Adrenal gland (tissue), 12 donors: ENCODE data around the gene DLG5. TPM values are rescaled to one million over a fixed set of nuclear protein-coding genes. Genes with fewer than 3 reads are reported as not detected.

Experiments
- DNase-seq, 7 donors: peaks; one replicate each; pipeline ENCODE4 v3.0.0-alpha.2; 2019 to 2020
- H3K27ac ChIP-seq, 5 donors: fragments of 200-600 bp; sonication (generic) in 4 of 5; 1 replicate in 3 of 5; 2 replicates in 2 of 5; pipeline versions ENCODE4 v1.5.1 to v1.8.0; 2016 to 2020; ENCODE audit warnings: mild to moderate bottlenecking in 1 of 5
- H3K27me3 ChIP-seq: fragments of 200-600 bp; 2 replicates; pipeline ENCODE4 v1.8.0; 2021
- H3K36me3 ChIP-seq, 2 donors: fragments of 200-600 bp; replicated peaks in 1 of 2; 1 replicate in 1 of 2; 2 replicates in 1 of 2; pipeline versions ENCODE4 v1.5.1 to v1.8.0; 2018 to 2022
- H3K4me1 ChIP-seq, 2 donors: fragments of 200-600 bp; replicated peaks in 1 of 2; 1 replicate in 1 of 2; 2 replicates in 1 of 2; pipeline versions ENCODE4 v1.5.1 to v1.8.0; 2018 to 2021
- H3K4me3 ChIP-seq, 4 donors: fragments of 200-600 bp; sonication (generic) in 3 of 4; one replicate each; pipeline ENCODE4 v1.5.1; 2016 to 2018
- H3K9me3 ChIP-seq, 3 donors: fragments of 200-600 bp; sonication (generic) in 1 of 3; replicated peaks in 1 of 3; 1 replicate in 2 of 3; 2 replicates in 1 of 3; pipeline versions ENCODE4 v1.5.1 to v1.8.0; 2016 to 2021
- POLR2A ChIP-seq, 2 donors: fragments of 450-650 bp; IDR thresholded peaks; one replicate each; pipeline ENCODE4 v1.6.1; 2017; ENCODE audit warnings: antibody characterized with exemption in 2 of 2, mild to moderate bottlenecking in 2 of 2, moderate library complexity in 1 of 2
- WGBS, 4 donors: extraction: QIAGEN DNeasy Blood & Tissue Kit in 2 of 4; methylation state at CpG; one replicate each; pipeline versions ENCODE4 v1.1.5 to v1.1.7; 2013 to 2017; 5-methylcytosine and 5-hydroxymethylcytosine counted together
- intact Hi-C, 2 donors: fragments of 100-400 bp; cut with DNase I; formaldehyde crosslinking; loops; one replicate each; pipeline versions ENCODE4 v1.14.1 to v1.15.0; 2022 to 2023
- polyA plus RNA-seq, 3 donors: library from polyadenylated mRNA; stranded (reverse); fragments of 200-250 nt in 2 of 3; fragments of 350-450 nt in 1 of 3; fragmentation: Illumina TruSeq in 1 of 3; extraction: RNeasy Lipid Tissue Mini Kit (QIAGEN cat#74804) in 1 of 3; gene quantifications; one replicate each; pipeline ENCODE4 v1.2.3, GENCODE V29; 2013 to 2014
- total RNA-seq, 9 donors: library from RNA; depleted of rRNA in 4 of 9; stranded (reverse); fragments of >200 nt in 4 of 9; fragments of 120-200 nt in 1 of 9; fragmentation: NEBNext Ultra II Directional in 1 of 9; extraction: Animal tissue kit (Norgen Biotek cat#: 25700) in 1 of 9; gene quantifications; one replicate each; pipeline versions ENCODE4 v1.1.0 to v1.2.4, GENCODE V29; 2013 to 2023
- TF ChIP-seq, protein P1 (sequence below), 6 experiments: fragments of 450-650 bp in 4 of 6; fragments of 200-600 bp in 2 of 6; sonication (generic) in 1 of 6; IDR thresholded peaks; 1 replicate in 5 of 6; 2 replicates in 1 of 6; pipeline versions ENCODE4 v1.5.1 to v1.8.0; 2016 to 2021; ENCODE audit warnings: antibody characterized with exemption in 6 of 6, mild to moderate bottlenecking in 2 of 6, moderate library complexity in 1 of 6
- donor health status: healthy with polysubstance abuse.
- donor health status: Bipolar disorder and iron deficiency.
- donor health status: DM: yes; HTN: yes; CAD: no.
- donor health status: DM: no; HTN: no; CAD: no.
- donor health status: DM: no; HTN: no; CAD: no.
- donor health status: DM: yes; HTN: yes; CAD: no.

The DLG5 gene
- total and polyA plus RNA-seq, 12 donors: 32.6 to 175 (median 101) TPM

DNA sequence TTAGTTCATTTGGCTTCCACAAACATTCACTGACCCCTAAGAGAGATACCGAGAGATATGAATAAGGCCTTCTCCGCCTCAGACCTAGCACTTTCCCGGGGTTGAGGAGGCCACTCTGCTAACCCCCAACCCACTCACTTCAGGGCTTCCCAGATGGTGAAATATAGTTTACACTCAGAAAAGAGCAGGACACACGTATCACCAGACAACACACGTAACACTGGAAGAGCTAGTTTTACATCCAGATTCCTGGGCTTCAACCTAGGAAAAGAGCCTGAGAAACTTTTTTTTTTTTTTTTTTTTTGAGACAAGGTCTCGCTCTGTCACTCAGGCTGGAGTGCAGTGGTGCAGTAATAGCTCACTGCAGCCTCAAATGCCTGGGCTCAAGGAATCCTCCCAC lies 15.2 kb upstream of the DLG5 start:
- no peak overlapping the region for H3K4me3 ChIP-seq
- H3K4me1 ChIP-seq: peaks cover 0 to 4% of the 10 kb centered on the region in 2 donors
- TF ChIP-seq, protein P1, sequence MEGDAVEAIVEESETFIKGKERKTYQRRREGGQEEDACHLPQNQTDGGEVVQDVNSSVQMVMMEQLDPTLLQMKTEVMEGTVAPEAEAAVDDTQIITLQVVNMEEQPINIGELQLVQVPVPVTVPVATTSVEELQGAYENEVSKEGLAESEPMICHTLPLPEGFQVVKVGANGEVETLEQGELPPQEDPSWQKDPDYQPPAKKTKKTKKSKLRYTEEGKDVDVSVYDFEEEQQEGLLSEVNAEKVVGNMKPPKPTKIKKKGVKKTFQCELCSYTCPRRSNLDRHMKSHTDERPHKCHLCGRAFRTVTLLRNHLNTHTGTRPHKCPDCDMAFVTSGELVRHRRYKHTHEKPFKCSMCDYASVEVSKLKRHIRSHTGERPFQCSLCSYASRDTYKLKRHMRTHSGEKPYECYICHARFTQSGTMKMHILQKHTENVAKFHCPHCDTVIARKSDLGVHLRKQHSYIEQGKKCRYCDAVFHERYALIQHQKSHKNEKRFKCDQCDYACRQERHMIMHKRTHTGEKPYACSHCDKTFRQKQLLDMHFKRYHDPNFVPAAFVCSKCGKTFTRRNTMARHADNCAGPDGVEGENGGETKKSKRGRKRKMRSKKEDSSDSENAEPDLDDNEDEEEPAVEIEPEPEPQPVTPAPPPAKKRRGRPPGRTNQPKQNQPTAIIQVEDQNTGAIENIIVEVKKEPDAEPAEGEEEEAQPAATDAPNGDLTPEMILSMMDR (IDR thresholded peaks at IDR 0.05): no peak
- no peak for TF ChIP-seq POLR2A (IDR thresholded peaks at IDR 0.05)
- intact Hi-C loops: no loop called here
- no peaks in the 10 kb centered on the region for H3K27me3 ChIP-seq
- no peak for DNase-seq
- 89 to 91% (median 90%) methylated on average over 6 of the region's 6 CpGs for WGBS, 4 donors
- H3K9me3 ChIP-seq: no peaks in the 10 kb centered on the region
- no peak overlapping the region for H3K27ac ChIP-seq
- no peaks in the 10 kb centered on the region for H3K36me3 ChIP-seq

- H3K36me3 ChIP-seq: no peaks in the 10 kb centered on the region
- H3K27ac ChIP-seq: no peak overlapping the region
- intact Hi-C loops: no loop called here
- no peaks in the 10 kb centered on the region for H3K27me3 ChIP-seq
- H3K4me1 ChIP-seq: peaks cover 0 to 4% of the 10 kb centered on the region in 2 donors
- WGBS, 4 donors: 77 to 89% (median 82%) methylated on average over 3 of the region's 3 CpGs
- H3K4me3 ChIP-seq: no peak overlapping the region
- no peaks in the 10 kb centered on the region for H3K9me3 ChIP-seq
- TF ChIP-seq, protein P1 (IDR thresholded peaks at IDR 0.05): no peak
- no peak for TF ChIP-seq POLR2A (IDR thresholded peaks at IDR 0.05)
- no peak for DNase-seq
These were observed 14.1 kb upstream of the DLG5 start for GRCh38 chr10:77940627-77941026.

DNA sequence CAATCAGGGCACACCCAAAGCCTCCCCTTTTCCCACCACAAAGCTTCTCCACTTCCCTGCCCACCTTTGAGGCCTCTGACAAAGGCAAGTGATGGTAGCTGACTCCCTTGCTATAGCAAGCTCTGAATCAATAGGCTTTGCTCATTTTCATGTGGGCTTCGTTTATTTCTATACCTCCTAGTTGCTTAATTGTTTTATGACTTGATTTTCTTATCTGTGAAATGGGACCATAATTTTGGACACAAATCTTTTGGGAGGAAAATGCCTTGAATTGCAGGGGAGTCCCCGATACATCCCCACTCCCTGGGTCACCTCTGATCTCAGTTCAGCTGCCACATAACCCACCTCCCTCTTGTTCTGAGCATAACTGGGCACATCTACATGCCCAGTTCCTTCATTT lies 13.7 kb upstream of the DLG5 start:
- Histone ChIP-seq H3K36me3 (no peaks in the 10 kb centered on the region), H3K27ac (no peak overlapping the region), H3K27me3 (no peaks in the 10 kb centered on the region), H3K9me3 (no peaks in the 10 kb centered on the region), H3K4me3 (no peak overlapping the region), H3K4me1 (peaks cover 0 to 4% of the 10 kb centered on the region in 2 donors)
- intact Hi-C loops: no loop called here
- no peak for TF ChIP-seq POLR2A (IDR thresholded peaks at IDR 0.05)
- TF ChIP-seq, protein P1 (IDR thresholded peaks at IDR 0.05): no peak
- no peak for DNase-seq
- 77 to 93% (median 88%) methylated on average over 2 of the region's 2 CpGs for WGBS, 4 donors

DNA sequence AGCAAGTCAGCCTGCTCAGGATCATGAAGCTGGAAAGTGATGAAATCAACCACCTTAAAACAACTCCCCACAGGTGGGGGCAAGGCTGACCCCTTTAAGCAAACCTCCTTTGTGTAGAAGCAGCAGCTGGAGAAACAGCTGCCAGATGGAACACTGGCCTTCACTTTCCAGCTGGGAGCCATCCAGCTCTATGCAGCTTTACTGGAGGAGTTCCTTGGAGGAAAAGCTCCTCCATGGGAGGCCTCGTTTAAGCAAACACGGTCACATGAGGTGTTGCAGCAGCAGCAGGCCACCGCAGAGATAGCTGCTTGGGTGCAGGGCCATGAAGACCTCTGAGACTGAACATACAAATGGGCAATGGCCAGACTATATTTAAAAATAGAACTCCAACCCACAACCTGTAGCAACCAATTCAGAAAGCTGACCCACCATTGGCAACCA lies 13.0 kb upstream of the DLG5 start:
- intact Hi-C loops: loop anchor here in 1 of 2 donors (10.0 kb wide), 1 partner anchor 85 kb away; the partner anchor contains the start of gene POLR3A
- WGBS, 4 donors: 19 to 67% (median 46%) methylated on average over 3 of the region's 3 CpGs
- TF ChIP-seq, protein P1 (IDR thresholded peaks at IDR 0.05): no peak
- TF ChIP-seq POLR2A (IDR thresholded peaks at IDR 0.05): no peak
- peaks cover 0 to 10% of the 10 kb centered on the region in 2 donors for H3K4me1 ChIP-seq
- no peak overlapping the region for H3K4me3 ChIP-seq
- H3K36me3 ChIP-seq: no peaks in the 10 kb centered on the region
- no peak overlapping the region for H3K27ac ChIP-seq
- DNase-seq: peak in 6 of 7 donors; percentile 29 to 62 (median 40)
- H3K9me3 ChIP-seq: no peaks in the 10 kb centered on the region
- H3K27me3 ChIP-seq: no peaks in the 10 kb centered on the region
